CD14-positive monocyte (primary cell): ENCODE data around the gene PAQR7. TPM values are rescaled to one million over a fixed set of nuclear protein-coding genes. Genes with fewer than 3 reads are reported as not detected.
"Not testable (repeated sequence)": the region's sequence is repeated elsewhere in the genome, so short reads cannot be mapped to it uniquely, and the experiment has no call there.

Source experiments
- DNase-seq, 3 donors: peaks; one replicate each; pipeline ENCODE4 v3.0.0-alpha.2; 2011 to 2022
- H2AFZ ChIP-seq: 2 replicates; pipeline ENCODE4 v1.6.0; 2012; ENCODE audit warnings: mild to moderate bottlenecking, low read depth, low read length, inconsistent platforms; ENCODE audit not compliant: insufficient read depth, poor library complexity, severe bottlenecking
- H3K27ac ChIP-seq, 2 donors: 1 replicate in 1 of 2; 2 replicates in 1 of 2; pipeline ENCODE4 v1.5.1; 2012 to 2013; ENCODE audit warnings: low read length in 2 of 2, control low read depth in 1 of 2, inconsistent platforms in 1 of 2, low read depth in 1 of 2, mild to moderate bottlenecking in 1 of 2
- H3K27me3 ChIP-seq, 2 donors: one replicate each; pipeline versions ENCODE4 v1.6.0 to v1.6.1; 2011 to 2013; ENCODE audit warnings: low read length in 2 of 2; ENCODE audit not compliant: control insufficient read depth in 2 of 2, insufficient read depth in 2 of 2
- H3K36me3 ChIP-seq, 2 donors: replicated peaks in 1 of 2; 1 replicate in 1 of 2; 2 replicates in 1 of 2; pipeline versions ENCODE4 v1.5.1 to v1.6.1; 2012 to 2013; ENCODE audit warnings: low read length in 2 of 2, control low read depth in 1 of 2, inconsistent platforms in 1 of 2, mild to moderate bottlenecking in 1 of 2; ENCODE audit not compliant: insufficient read depth in 2 of 2, control insufficient read depth in 1 of 2
- H3K4me1 ChIP-seq, 2 donors: 1 replicate in 1 of 2; 2 replicates in 1 of 2; pipeline versions ENCODE4 v1.5.1 to v1.6.1; 2012 to 2013; ENCODE audit warnings: low read length in 2 of 2, control low read depth in 1 of 2, inconsistent platforms in 1 of 2, mild to moderate bottlenecking in 1 of 2, moderate library complexity in 1 of 2; ENCODE audit not compliant: insufficient read depth in 2 of 2, control insufficient read depth in 1 of 2
- H3K4me2 ChIP-seq: replicated peaks from 2 replicates; pipeline ENCODE3; 2012; ENCODE audit warnings: low read length, moderate library complexity, mild to moderate bottlenecking; ENCODE audit not compliant: poor library complexity, severe bottlenecking; ENCODE audit errors: extremely low read depth
- H3K4me3 ChIP-seq, 3 experiments: fragments of 200-600 bp in 1 of 3; sonication (generic) in 1 of 3; replicated peaks in 1 of 3; 1 replicate in 2 of 3; 2 replicates in 1 of 3; pipeline ENCODE4 v1.5.1; 2011 to 2013; ENCODE audit warnings: low read length in 3 of 3, mild to moderate bottlenecking in 3 of 3, control low read depth in 2 of 3, low read depth in 2 of 3, inconsistent platforms in 1 of 3, moderate library complexity in 1 of 3
- H3K79me2 ChIP-seq: 2 replicates; pipeline ENCODE4 v1.6.0; 2012; ENCODE audit warnings: mild to moderate bottlenecking, control low read depth, inconsistent platforms, low read length, moderate library complexity; ENCODE audit not compliant: insufficient read depth
- H3K9ac ChIP-seq: 2 replicates; pipeline ENCODE4 v1.6.0; 2017; ENCODE audit warnings: low read length, mild to moderate bottlenecking; ENCODE audit not compliant: insufficient read depth, poor library complexity, severe bottlenecking
- H3K9me3 ChIP-seq, 2 donors: replicated peaks in 1 of 2; 1 replicate in 1 of 2; 2 replicates in 1 of 2; pipeline versions ENCODE4 v1.5.1 to v1.6.1; 2012 to 2013; ENCODE audit warnings: low read length in 2 of 2, control low read depth in 1 of 2; ENCODE audit not compliant: control insufficient read depth in 1 of 2, insufficient read depth in 1 of 2
- H4K20me1 ChIP-seq: 2 replicates; pipeline ENCODE4 v1.6.0; 2012; ENCODE audit warnings: mild to moderate bottlenecking, low read length, control low read depth, moderate library complexity; ENCODE audit not compliant: insufficient read depth
- H3K27ac Mint-ChIP-seq, 7 donors: one replicate each; pipeline ENCODE4 v1.8.0; 2020; ENCODE audit warnings: mild to moderate bottlenecking in 7 of 7, mixed read lengths in 7 of 7, moderate library complexity in 6 of 7, inconsistent platforms in 2 of 7
- H3K27me3 Mint-ChIP-seq, 3 donors: one replicate each; pipeline ENCODE4 v1.8.0; 2021 to 2022; ENCODE audit warnings: low read depth in 3 of 3, mild to moderate bottlenecking in 3 of 3, mixed read lengths in 3 of 3, moderate library complexity in 3 of 3, inconsistent platforms in 1 of 3
- H3K36me3 Mint-ChIP-seq, 2 donors: one replicate each; pipeline ENCODE4 v1.8.0; 2020; ENCODE audit warnings: mixed read lengths in 2 of 2, inconsistent platforms in 1 of 2, mild to moderate bottlenecking in 1 of 2
- H3K4me1 Mint-ChIP-seq: one replicate; pipeline ENCODE4 v1.8.0; 2020; ENCODE audit warnings: mild to moderate bottlenecking, mixed read lengths
- H3K4me3 Mint-ChIP-seq, 2 donors: one replicate each; pipeline ENCODE4 v1.8.0; 2020; ENCODE audit warnings: mild to moderate bottlenecking in 2 of 2, mixed read lengths in 2 of 2, moderate library complexity in 1 of 2
- H3K9me3 Mint-ChIP-seq, 7 donors: one replicate each; pipeline ENCODE4 v1.8.0; 2020 to 2022; ENCODE audit warnings: mixed read lengths in 7 of 7, mild to moderate bottlenecking in 6 of 7, moderate library complexity in 6 of 7, inconsistent platforms in 2 of 7
- CTCF ChIP-seq: fragments of 200-600 bp; IDR thresholded peaks from one replicate; pipeline ENCODE4 v1.8.0; 2022; ENCODE audit warnings: antibody characterized with exemption, mild to moderate bottlenecking
- WGBS: methylation state at CpG from one replicate; pipeline ENCODE4 v1.1.5; 2013; ENCODE audit warnings: missing lambda C conversion rate; ENCODE audit not compliant: insufficient coverage; 5-methylcytosine and 5-hydroxymethylcytosine counted together
- intact Hi-C, 2 donors: fragments of 100-400 bp; cut with micrococcal nuclease; formaldehyde crosslinking; loops; one replicate each; pipeline versions ENCODE4 v1.15.0 to v1.15.1; 2023
- polyA plus RNA-seq, 3 donors: library from polyadenylated mRNA; depleted of rRNA in 1 of 3; unstranded in 2 of 3; stranded (reverse) in 1 of 3; fragments of 300-500 nt in 2 of 3; fragments of >200 nt in 1 of 3; fragmentation: Illumina TruSeq in 2 of 3; gene quantifications; 1 replicate in 2 of 3; 2 replicates in 1 of 3; pipeline ENCODE4 v1.2.3, GENCODE V29; 2012 to 2021

PAQR7 gene
- polyA plus RNA-seq, 3 donors, result 0.92 to 13.3 (median 1.0) TPM

- Histone ChIP-seq H3K4me1 (peaks cover 8 to 25% of the 10 kb centered on the region in 2 donors), H3K36me3 (no peaks in the 10 kb centered on the region), H3K4me3 (no peak overlapping the region), H3K9me3 (no peaks in the 10 kb centered on the region), H3K27me3 (no peaks in the 10 kb centered on the region), H3K27ac (peak overlapping the region in 1 of 2 donors; percentile 59), H2AFZ (peak overlapping the region; percentile 12), H3K4me2 (no peak overlapping the region), H3K9ac (no peak overlapping the region), H3K79me2 (peaks cover 49% of the 10 kb centered on the region), H4K20me1 (no peaks in the 10 kb centered on the region)
- H3K4me1 Mint-ChIP-seq, result peaks cover 23% of the 10 kb centered on the region
- H3K27me3 Mint-ChIP-seq, result no peaks in the 10 kb centered on the region
- peaks cover 0 to 3% (median 0%) of the 10 kb centered on the region in 7 donors for H3K9me3 Mint-ChIP-seq
- peak in 1 of 3 donors; percentile 7 for DNase-seq
- peaks cover 5% of the 10 kb centered on the region in 2 donors for H3K36me3 Mint-ChIP-seq
- no peak for TF ChIP-seq CTCF
- intact Hi-C loops, result no loop called here
- no peak overlapping the region for H3K4me3 Mint-ChIP-seq
- 100% methylated on average over 1 of the region's 3 CpGs for WGBS
- H3K27ac Mint-ChIP-seq, result peak overlapping the region in 5 of 7 donors; percentile 3 to 89 (median 45)
Observed at GRCh38 chr1:25844536-25845337, 30.8 kb downstream of the PAQR7 start.

GRCh38 chr1:25843483-25843882 lies 32.0 kb downstream of the PAQR7 start:
- Mint-ChIP-seq H3K36me3 (peaks cover 5 to 7% of the 10 kb centered on the region in 2 donors), H3K4me1 (peaks cover 16% of the 10 kb centered on the region), H3K27me3 (no peaks in the 10 kb centered on the region), H3K27ac (peak overlapping the region in 1 of 7 donors; percentile 35), H3K4me3 (no peak overlapping the region), H3K9me3 (peaks cover 0 to 3% (median 0%) of the 10 kb centered on the region in 7 donors)
- no peak for TF ChIP-seq CTCF
- H3K4me1 ChIP-seq, result peaks cover 8 to 14% of the 10 kb centered on the region in 2 donors
- H4K20me1 ChIP-seq, result no peaks in the 10 kb centered on the region
- H3K9ac ChIP-seq, result no peak overlapping the region
- no peak overlapping the region for H2AFZ ChIP-seq
- H3K27ac ChIP-seq, result no peak overlapping the region
- H3K36me3 ChIP-seq, result no peaks in the 10 kb centered on the region
- intact Hi-C loops, result no loop called here
- no peaks in the 10 kb centered on the region for H3K27me3 ChIP-seq
- peaks cover 39% of the 10 kb centered on the region for H3K79me2 ChIP-seq
- H3K4me2 ChIP-seq, result no peak overlapping the region
- no CpG with 5 or more reads among the region's 3 CpGs for WGBS
- DNase-seq, result no peak
- H3K4me3 ChIP-seq, result no peak overlapping the region
- no peaks in the 10 kb centered on the region for H3K9me3 ChIP-seq

GRCh38 chr1:25839808-25840207 lies 35.7 kb downstream of the PAQR7 start:
- H3K4me3 Mint-ChIP-seq, H2AFZ ChIP-seq, H3K9me3 Mint-ChIP-seq, intact Hi-C loops, H3K27ac ChIP-seq, H3K27ac Mint-ChIP-seq, H4K20me1 ChIP-seq, H3K4me2 ChIP-seq, H3K9ac ChIP-seq, H3K4me3 ChIP-seq, H3K27me3 ChIP-seq, H3K9me3 ChIP-seq, DNase-seq, H3K27me3 Mint-ChIP-seq: not testable (repeated sequence)
- no CpG with 5 or more reads among the region's 4 CpGs for WGBS
- H3K79me2 ChIP-seq, result peaks cover 20% of the 10 kb centered on the region
- peaks cover 8 to 10% of the 10 kb centered on the region in 2 donors for H3K4me1 ChIP-seq
- H3K36me3 ChIP-seq, result peaks cover 8 to 23% of the 10 kb centered on the region in 2 donors
- Mint-ChIP-seq H3K4me1 (peaks cover 10% of the 10 kb centered on the region), H3K36me3 (peaks cover 22 to 23% of the 10 kb centered on the region in 2 donors)
